Measurements from ENCODE around the gene TM9SF1. TPM values are rescaled to one million over a fixed set of nuclear protein-coding genes. Genes with fewer than 3 reads are reported as not detected.

The TM9SF1 gene
- total and polyA plus RNA-seq, 9 of the 15 experiments (the other 6 are each of a cell fraction or from before 2014, with no cell fraction given), result 5.3 to 20.3 (median 11.8) TPM

GRCh38 chr14:24141097-24141880 is 54.0 kb downstream of the TM9SF1 start, which contains the start of gene EMC9 (continued):
- no peak for TF ChIP-seq RREB1 (CRISPR knock-in tag; IDR thresholded peaks at IDR 0.05)
- no peak for TF ChIP-seq KLF16 (IDR thresholded peaks at IDR 0.05)
- TF ChIP-seq KAT2B (IDR thresholded peaks at IDR 0.05; ENCODE audit: low read depth, low read length), result no peak
- TF ChIP-seq ZNF280B (CRISPR knock-in tag; IDR thresholded peaks at IDR 0.05), result no peak
- TF ChIP-seq TEAD4 (IDR thresholded peaks at IDR 0.05; ENCODE audit: low read length), result no peak
- no peak for TF ChIP-seq TEAD4 (CRISPR knock-in tag; IDR thresholded peaks at IDR 0.05; ENCODE audit: borderline replicate concordance)
- TF ChIP-seq ZBTB12 (CRISPR knock-in tag; IDR thresholded peaks at IDR 0.05), result no peak
- no peak; the same call in 1 of the 2 replicates for TF ChIP-seq ARID4B (CRISPR knock-in tag; IDR thresholded peaks at IDR 0.05)
- TF ChIP-seq ZNF347 (CRISPR knock-in tag; IDR thresholded peaks at IDR 0.05; ENCODE audit: low read depth), result no peak
- no peak for TF ChIP-seq ELK1 (CRISPR knock-in tag; IDR thresholded peaks at IDR 0.05)
- no peak for TF ChIP-seq TCF15 (CRISPR knock-in tag; IDR thresholded peaks at IDR 0.05)
- peak; percentile 81 for TF ChIP-seq EP400 (IDR thresholded peaks at IDR 0.05)
